ENCODE results near the gene GPR6. TPM values are rescaled to one million over a fixed set of nuclear protein-coding genes. Genes with fewer than 3 reads are reported as not detected.

GPR6 gene, protein sequence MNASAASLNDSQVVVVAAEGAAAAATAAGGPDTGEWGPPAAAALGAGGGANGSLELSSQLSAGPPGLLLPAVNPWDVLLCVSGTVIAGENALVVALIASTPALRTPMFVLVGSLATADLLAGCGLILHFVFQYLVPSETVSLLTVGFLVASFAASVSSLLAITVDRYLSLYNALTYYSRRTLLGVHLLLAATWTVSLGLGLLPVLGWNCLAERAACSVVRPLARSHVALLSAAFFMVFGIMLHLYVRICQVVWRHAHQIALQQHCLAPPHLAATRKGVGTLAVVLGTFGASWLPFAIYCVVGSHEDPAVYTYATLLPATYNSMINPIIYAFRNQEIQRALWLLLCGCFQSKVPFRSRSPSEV
- total RNA-seq = not detected in 2 replicates

DNA sequence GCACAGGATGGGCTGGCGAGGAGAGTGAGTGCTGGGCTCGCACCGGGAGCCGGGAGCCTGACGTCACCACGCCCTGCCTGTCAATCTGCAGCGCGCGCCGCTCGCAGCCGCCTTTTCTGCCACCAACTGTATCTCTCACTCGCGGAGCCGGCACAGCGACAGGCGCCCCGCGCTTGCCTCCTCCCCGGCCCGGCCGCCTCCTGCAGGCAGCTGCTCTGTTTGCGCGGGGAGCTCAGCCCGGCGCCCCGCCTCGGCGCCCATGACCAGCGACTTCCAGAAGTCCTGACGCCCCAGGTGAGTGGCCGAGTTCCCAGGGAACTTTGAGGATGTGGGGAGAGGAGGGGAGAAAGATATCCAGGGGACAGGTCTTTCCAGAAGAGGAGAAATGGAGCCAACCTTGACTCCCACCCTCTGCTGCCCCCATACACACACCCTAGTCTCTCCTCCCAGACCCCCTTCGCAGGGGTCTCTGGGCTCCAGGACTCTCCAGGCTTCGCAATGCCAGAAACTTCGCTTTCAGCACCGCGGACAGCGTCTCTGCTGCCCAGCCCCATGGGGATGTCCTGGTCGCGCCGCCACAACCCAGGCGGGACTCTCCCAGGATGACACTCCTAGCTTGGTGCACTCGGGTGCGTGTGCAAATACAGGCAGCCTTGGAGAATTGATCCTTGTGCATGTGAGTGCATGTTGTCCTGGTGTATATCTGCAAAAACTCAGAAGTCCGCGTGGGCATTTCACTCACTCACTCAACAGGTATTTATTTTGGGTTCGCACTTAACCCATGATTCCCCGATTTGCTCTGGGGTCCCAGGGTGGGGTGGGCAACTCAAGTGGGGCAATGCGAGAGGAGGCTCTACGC, at the start of gene GPR6:
Gene GPR6 (plus strand): TSS at position 138 of the 859 bp plus-strand sequence. CDS start 802 bp downstream, outside the sequence.

Other genes starting within 250 kb of the GPR6 start
- gene WASF1, start 201.4 kb downstream of the GPR6 start, total RNA-seq = 2.5 and 4.9 TPM in 2 replicates
- 16.4 and 17.3 TPM in 2 replicates for gene CDC40, start 202.1 kb downstream of the GPR6 start, total RNA-seq